ENCODE measurements around the gene DYNLRB1. TPM values are rescaled to one million over a fixed set of nuclear protein-coding genes. Genes with fewer than 3 reads are reported as not detected.

Gene DYNLRB1
- total RNA-seq, 4 donors from 2014 or later, result 158 to 258 (median 209) TPM

- no peak for TF ChIP-seq EP300 (IDR thresholded peaks at IDR 0.05)
- TF ChIP-seq, protein P1, sequence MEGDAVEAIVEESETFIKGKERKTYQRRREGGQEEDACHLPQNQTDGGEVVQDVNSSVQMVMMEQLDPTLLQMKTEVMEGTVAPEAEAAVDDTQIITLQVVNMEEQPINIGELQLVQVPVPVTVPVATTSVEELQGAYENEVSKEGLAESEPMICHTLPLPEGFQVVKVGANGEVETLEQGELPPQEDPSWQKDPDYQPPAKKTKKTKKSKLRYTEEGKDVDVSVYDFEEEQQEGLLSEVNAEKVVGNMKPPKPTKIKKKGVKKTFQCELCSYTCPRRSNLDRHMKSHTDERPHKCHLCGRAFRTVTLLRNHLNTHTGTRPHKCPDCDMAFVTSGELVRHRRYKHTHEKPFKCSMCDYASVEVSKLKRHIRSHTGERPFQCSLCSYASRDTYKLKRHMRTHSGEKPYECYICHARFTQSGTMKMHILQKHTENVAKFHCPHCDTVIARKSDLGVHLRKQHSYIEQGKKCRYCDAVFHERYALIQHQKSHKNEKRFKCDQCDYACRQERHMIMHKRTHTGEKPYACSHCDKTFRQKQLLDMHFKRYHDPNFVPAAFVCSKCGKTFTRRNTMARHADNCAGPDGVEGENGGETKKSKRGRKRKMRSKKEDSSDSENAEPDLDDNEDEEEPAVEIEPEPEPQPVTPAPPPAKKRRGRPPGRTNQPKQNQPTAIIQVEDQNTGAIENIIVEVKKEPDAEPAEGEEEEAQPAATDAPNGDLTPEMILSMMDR (IDR thresholded peaks at IDR 0.05), result no peak
- no peak for TF ChIP-seq POLR2AphosphoS5 (IDR thresholded peaks at IDR 0.05)
- no peak for TF ChIP-seq POLR2A (IDR thresholded peaks at IDR 0.05)
- H3K27ac ChIP-seq, result no peak overlapping the region
- H3K36me3 ChIP-seq, result peaks cover 0 to 49% of the 10 kb centered on the region in 2 donors
- WGBS, 2 donors (ENCODE audit: low coverage in 1 of 2), result 95 to 96% methylated on average over 3 of the region's 7 CpGs
- H3K9me3 ChIP-seq, result no peaks in the 10 kb centered on the region
- H3K27me3 ChIP-seq, result no peaks in the 10 kb centered on the region
- no peak for ATAC-seq
- peaks cover 0 to 6% (median 0%) of the 10 kb centered on the region in 3 donors for H3K4me1 ChIP-seq
- no peak overlapping the region for H3K4me3 ChIP-seq
These were observed 57.5 kb downstream of the DYNLRB1 start for GRCh38 chr20:34573541-34574300.

DNA sequence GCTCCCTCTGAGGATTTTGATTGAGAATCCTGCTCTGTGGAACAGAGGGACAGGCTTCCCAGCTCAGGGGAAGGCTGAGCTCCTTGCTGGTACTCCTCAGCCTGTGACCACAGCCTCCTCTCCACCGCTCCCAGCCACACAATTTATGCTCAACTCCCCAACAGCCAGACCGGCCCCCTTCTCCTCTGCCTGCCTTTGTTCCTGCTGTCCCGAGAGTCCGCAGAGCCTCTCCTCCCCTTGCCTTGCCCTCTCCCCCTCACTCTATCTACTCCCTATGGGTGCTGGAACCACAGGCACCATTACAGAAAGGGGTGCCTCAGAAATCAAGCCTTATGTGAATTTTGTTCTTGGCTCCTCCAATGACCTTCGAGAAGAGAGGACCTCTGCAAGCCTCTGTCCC lies 58.2 kb downstream of the DYNLRB1 start:
- no peaks in the 10 kb centered on the region for H3K9me3 ChIP-seq
- peaks cover 0 to 43% of the 10 kb centered on the region in 2 donors for H3K36me3 ChIP-seq
- WGBS, 2 donors (ENCODE audit: low coverage in 1 of 2), result 95% methylated on average over 5 of the region's 5 CpGs; no CpG with 5 or more reads in 1 of the 2 donors
- H3K4me3 ChIP-seq, result no peak overlapping the region
- no peak for ATAC-seq
- H3K27me3 ChIP-seq, result no peaks in the 10 kb centered on the region
- no peak overlapping the region for H3K27ac ChIP-seq
- no peak for TF ChIP-seq EP300 (IDR thresholded peaks at IDR 0.05)
- no peak for TF ChIP-seq POLR2A (IDR thresholded peaks at IDR 0.05)
- TF ChIP-seq, protein P1 (IDR thresholded peaks at IDR 0.05), result no peak
- no peak for TF ChIP-seq POLR2AphosphoS5 (IDR thresholded peaks at IDR 0.05)
- peaks cover 0 to 13% (median 0%) of the 10 kb centered on the region in 3 donors for H3K4me1 ChIP-seq

- H3K4me3 ChIP-seq, result no peak overlapping the region
These were observed 58.6 kb downstream of the DYNLRB1 start for GRCh38 chr20:34574861-34575260.

GRCh38 chr20:34575271-34575670 lies 59.0 kb downstream of the DYNLRB1 start:
- Histone ChIP-seq H3K27me3 (no peaks in the 10 kb centered on the region), H3K27ac (no peak overlapping the region), H3K9me3 (no peaks in the 10 kb centered on the region), H3K4me3 (no peak overlapping the region), H3K36me3 (peaks cover 0 to 45% of the 10 kb centered on the region in 2 donors), H3K4me1 (peaks cover 0 to 16% (median 0%) of the 10 kb centered on the region in 3 donors)
- 100% methylated on average over 1 to 3 of the region's 5 CpGs for WGBS, 2 donors (ENCODE audit: low coverage in 1 of 2)
- TF ChIP-seq EP300 (IDR thresholded peaks at IDR 0.05) (no peak), POLR2AphosphoS5 (IDR thresholded peaks at IDR 0.05) (no peak), POLR2A (IDR thresholded peaks at IDR 0.05) (no peak)
- TF ChIP-seq, protein P1 (IDR thresholded peaks at IDR 0.05), result no peak
- ATAC-seq, result no peak

More at GRCh38 chr20:34574861-34575260, 58.6 kb downstream of the DYNLRB1 start:
- Histone ChIP-seq H3K4me1 (peaks cover 0 to 16% (median 0%) of the 10 kb centered on the region in 3 donors), H3K27ac (no peak overlapping the region), H3K27me3 (no peaks in the 10 kb centered on the region), H3K9me3 (no peaks in the 10 kb centered on the region), H3K36me3 (peaks cover 0 to 43% of the 10 kb centered on the region in 2 donors)
- WGBS, 2 donors (ENCODE audit: low coverage in 1 of 2), result 91 to 100% methylated on average over 2 to 4 of the region's 6 CpGs
- no peak for ATAC-seq
- TF ChIP-seq EP300 (IDR thresholded peaks at IDR 0.05) (no peak), POLR2A (IDR thresholded peaks at IDR 0.05) (no peak), POLR2AphosphoS5 (IDR thresholded peaks at IDR 0.05) (no peak)
- TF ChIP-seq, protein P1 (IDR thresholded peaks at IDR 0.05), result no peak

- H3K4me3 ChIP-seq, result no peak overlapping the region
- H3K9me3 ChIP-seq, result no peaks in the 10 kb centered on the region
- H3K4me1 ChIP-seq, result peaks cover 0 to 16% (median 0%) of the 10 kb centered on the region in 3 donors
- peaks cover 0 to 50% of the 10 kb centered on the region in 2 donors for H3K36me3 ChIP-seq
- no peak overlapping the region for H3K27ac ChIP-seq
- 86 to 96% methylated on average over 2 to 4 of the region's 4 CpGs for WGBS, 2 donors (ENCODE audit: low coverage in 1 of 2)
- no peak for ATAC-seq
- H3K27me3 ChIP-seq, result no peaks in the 10 kb centered on the region
- TF ChIP-seq, protein P1 (IDR thresholded peaks at IDR 0.05), result no peak
- TF ChIP-seq POLR2A (IDR thresholded peaks at IDR 0.05) (no peak), POLR2AphosphoS5 (IDR thresholded peaks at IDR 0.05) (no peak), EP300 (IDR thresholded peaks at IDR 0.05) (no peak)
These were observed 59.5 kb downstream of the DYNLRB1 start for GRCh38 chr20:34575756-34576155.
